Stimulated activated CD8-positive, alpha-beta memory T cell treated with anti-CD3 and anti-CD28 coated beads, Interleukin-7, amount 100 ng/mL, for 48 hours (primary cell): ENCODE results near the gene PTPN13.

Experiments used
- DNase-seq, 2 donors: peaks; one replicate each; pipeline ENCODE4 v3.0.0-alpha.2; 2020; ENCODE audit warnings: low read depth in 1 of 2; ENCODE audit errors: extremely low read depth in 1 of 2

PTPN13 gene

DNA sequence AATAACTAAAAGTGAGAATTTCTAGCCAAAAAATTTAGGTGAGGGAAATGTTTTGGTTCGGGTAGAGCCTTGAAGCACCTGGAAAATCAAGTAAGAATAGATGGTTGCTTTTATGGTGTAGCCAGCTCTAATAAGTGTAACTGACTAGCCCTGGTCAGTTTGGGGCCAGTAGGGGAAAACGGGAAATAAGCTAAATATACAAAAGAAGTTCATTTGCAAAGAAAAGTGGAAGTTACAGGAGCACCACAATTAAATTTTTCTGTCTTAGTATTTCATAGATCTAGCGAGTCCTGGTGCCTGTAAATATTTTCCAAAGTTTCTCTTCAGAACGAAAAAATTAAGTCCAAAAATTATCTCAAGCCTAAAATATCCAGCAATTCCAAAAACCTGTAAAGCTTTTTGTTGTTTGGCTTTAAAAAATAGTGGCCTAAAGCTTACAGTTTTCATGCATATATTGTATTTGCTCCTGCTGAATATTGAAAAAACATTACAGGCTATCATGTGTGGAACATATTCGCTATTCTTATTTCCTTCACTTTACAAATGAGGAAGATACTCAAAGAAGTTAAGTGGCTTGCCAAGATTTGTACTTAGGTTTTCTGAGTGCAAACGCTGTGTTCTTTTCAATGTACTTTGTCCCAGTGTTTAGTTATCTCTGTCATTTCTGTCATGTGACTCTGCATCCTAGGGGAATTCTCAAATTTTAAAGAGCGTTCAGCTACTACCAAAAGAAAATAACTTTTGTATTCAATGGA is 7.3 kb upstream of the PTPN13 start:
- DNase-seq = no peak

DNA sequence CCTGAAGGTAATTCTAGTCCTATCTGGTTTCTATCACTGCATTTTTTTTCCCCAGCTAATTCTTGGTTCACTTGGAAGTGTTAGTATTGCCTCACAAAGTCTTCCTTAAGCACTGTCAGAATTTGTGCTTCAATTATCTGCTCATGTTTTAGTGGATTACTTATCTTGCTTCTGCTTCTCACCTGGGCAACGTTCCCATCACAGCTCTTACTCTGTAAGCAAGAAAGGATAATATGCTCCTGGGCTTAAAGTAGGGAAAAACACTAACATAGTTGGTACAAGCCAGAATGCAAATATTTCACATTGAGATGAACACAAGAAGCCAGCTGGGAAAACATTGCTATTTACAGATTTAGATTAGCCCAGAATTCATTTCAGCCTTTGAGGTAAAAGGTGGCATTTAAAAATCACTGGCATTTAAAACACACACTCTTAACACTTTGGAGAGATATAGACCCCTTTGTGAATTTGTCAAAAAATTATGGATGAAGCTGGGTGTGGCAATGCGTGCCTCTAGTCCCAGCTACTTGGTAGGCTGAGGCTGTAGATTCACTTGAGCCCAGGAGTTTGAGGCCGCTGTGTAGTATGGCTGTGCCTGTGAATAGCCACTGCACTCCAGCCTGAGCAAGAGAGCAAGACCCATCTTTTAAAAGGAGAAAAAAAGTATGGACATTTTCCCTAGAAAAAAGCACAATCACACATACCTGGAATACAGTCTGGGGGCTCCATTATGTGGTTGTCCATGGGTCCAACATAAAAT is 6.6 kb upstream of the PTPN13 start:
- DNase-seq = no peak

DNA sequence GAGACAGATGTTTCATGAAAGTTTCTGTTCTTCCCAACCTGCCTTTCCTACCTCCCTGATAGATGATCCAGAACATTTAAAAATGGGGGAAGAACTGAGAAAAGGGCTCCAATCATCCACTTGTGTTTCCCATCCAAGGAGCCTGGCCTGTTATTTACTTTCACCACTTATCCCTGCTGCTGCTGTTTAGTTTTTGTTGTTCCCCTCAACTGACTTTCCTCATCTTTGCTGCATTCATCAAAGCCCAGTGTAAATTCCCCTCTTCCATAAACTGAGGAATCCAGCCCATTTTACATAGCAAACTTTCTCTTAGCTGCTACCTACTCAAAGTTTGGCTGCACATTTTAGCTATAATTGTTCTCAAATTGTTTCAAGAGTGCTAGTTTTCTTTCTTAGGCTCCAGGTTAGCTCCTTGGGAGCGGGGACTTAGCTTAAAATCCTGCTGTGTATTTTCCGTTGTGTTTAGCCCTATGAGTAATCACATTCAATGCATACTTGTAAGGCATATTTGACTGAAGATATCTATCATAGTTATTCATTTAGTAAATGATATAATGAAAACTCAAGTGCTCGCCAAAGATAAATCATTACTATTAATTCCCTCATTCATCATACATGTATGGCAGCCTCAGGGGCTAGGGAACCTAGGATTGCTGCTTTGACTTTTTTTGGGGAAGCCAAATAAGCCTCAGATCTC is 1.4 kb upstream of the PTPN13 start:
- DNase-seq = no peak

DNA sequence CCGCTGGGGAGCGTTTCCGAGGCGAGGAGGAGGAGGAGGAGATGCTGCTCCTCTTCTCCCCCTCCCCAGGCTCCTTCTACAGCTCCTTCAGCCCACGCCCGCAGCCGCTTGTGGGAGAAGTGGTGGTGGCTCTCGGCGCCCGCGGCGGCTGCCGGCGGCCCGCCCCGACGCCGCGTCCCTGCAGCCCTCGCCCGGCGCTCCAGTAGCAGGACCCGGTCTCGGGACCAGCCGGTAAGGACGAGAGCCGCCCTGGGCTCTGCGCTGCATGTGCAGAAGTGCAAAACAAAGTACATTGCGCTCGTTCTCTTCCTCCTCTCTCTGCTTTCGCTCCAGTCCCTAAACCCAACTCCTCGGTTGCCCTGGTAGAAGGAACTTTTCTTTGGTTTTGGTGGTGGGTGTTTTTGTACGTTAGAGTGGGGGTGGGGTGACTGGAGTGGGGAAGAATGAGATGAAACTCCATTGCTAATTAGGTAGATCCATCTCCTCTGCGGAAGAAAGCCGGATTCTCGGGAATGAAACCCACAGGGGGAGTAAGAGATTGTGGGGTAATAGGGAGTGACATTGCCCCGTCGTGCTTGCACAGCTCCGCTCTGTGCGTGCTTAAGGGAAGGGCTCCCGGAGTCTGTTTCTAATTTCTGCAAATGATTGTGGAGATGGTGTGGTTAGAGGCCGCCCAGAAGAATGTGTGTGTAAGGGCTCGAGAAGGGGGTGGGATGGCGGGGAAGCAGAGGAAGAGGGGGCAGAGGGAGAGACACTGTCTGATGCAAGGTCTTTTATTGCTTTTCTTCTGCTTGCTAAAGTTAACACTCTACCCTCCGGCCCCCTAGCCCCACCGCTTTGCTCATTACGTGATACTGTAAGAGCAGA is 677 bp downstream of the PTPN13 start:
- peak in 1 of 2 donors; percentile 0 for DNase-seq

DNA sequence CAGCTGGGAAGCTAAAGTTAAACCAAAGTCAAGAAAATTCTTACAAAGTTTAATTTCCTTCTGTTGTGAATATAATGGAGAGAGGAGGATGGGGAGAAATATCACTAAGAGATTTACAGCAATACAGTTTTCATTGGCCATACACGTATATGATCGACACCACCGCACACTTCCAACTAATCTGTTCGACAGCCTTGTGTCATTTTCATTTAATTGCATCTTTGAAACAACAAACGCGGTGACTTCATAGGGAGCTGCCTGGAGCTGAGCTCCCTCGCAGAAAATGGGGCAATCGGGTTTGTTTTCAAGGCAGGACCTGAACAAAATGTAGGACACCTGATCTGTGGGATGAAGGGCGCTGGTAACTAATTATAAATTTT is 1.3 kb downstream of the PTPN13 start:
- DNase-seq = no peak

DNA sequence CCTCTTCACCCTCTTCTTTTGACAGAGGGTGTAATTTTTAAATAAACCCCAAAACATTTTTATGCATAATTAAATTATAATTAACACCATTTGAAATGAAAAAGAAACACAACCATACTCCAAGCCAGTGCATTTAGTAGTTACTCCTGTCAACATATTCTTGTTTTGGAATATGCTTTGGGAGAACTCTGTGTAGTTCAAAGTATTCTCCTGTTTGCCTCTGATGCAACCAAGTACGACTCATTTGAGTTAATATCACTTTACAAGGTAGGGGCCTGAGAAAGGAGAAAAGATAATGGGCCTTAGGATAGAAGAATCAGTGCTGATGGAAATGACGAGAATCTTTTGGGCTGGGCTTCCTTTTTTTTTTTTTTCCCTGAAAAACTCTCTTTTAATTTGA is 2.7 kb downstream of the PTPN13 start:
- DNase-seq = no peak

DNA sequence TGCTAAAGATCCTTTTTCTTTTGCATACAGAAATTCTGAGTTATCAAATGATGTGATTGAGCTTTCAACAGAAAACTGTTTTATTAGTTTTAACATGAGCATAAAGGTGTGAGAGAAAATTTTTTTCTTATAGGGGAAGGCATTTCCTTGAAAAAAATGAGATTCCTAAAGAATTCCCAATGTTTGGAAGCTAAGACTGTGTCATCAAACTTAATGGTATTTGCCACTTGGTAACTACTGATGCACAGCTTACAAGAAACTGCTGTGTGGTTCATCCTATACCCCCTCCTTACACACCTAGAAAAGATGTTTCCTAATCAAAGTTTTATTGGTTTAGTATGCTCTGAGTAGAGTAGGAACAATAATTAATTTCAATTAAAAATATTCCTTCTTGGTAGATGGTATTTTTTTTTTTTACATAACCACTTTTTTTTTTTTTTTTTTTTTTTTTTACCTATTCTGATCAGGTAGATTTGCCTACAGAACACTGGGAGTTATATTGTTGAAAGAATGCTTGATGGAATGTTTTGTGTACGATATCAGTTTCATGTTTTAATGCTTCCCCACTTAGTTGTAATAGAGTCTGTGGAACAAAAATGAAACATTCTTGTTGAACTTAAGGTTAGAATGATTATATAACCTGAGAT is 6.0 kb downstream of the PTPN13 start:
- no peak for DNase-seq

DNA sequence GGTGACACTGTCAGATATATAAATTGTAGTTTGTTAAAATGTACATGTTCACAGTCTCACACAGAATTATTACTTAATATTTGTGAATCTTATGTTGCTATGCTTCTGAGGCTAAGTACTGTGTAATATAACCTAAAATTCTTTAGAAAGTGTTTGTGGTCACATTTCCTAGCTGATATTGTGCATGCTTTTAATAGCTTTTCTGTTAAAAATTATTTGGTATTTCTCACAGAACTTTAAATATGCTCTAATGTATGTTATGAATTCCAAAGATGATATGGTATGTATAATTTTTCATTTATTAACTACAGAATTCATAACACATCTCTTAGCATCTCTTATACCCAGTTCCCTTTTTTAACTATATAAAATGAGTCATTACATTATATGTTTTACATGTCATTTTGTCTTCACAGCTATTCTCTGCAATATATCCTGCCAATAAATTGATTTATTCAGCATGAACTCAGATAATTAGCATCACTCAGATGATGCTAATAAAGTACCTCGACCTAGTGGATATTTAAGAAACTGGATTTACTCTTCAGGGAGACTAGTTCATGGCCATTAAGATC is 9.3 kb downstream of the PTPN13 start:
- no peak for DNase-seq

DNA sequence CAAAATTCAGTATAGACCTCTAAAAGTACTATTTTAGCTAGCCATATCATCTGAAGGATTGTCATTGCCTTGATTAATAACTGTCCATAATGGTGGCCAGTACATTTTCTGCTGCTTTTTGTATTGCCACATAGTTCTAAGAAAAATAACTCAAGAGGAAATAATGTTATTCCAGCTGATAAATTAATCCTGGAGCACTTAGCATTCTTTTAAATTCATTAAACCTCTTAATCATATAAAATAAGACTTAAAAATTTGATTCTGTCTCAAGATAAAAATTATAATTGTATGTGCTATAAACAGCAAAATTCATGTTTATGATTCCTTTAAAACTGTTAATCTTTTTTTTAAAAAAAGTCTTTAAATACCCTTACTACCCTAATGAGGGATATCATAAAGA is 12.7 kb downstream of the PTPN13 start:
- DNase-seq = no peak

DNA sequence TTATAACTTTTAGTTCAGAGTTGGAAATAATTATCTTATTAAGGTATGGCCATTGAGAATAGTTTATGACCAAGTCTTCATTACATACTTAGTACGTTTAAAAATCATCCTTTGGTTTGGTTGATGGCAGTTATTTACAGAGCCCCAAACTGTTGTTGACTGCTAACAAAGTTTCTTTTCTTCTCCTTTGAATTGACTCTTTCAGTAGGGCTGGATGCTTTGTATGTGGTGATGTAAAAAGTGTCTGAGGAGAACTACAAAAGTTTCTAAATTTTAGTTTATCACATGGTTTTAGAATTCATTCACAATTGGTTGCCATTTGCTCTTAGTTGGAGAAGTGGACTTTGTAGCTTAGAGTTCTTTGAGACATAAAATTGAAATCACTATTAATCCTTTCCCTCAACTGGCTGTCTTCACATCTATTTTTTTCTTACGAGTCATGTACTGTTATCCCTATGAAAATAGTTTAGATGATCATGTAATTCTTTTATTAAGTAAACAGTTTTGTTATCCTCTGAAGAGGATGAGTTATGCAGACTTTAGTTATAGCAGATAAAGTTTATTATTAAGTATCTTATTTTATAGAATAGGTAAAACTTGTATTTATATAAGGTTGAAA is 14.8 kb downstream of the PTPN13 start:
- no peak for DNase-seq

DNA sequence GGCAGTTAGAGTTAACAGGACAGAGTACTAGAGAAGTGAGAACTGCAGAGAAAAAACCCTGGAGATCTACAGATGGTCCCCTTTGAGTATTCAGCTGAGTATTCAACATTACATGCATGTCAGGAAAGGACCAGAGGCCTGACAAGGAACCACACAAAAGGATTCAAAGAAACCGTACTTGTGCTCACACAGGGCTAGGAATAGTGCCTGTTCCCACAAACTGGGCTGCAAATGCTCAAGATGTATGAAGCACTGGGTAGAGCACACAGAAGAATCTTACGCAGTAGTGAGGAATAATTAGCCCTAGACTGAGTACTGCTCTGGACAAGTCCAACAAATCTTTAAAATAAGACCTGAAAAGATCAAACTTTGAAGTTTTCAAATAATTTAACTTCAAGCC is 17.6 kb downstream of the PTPN13 start:
- no peak for DNase-seq

DNA sequence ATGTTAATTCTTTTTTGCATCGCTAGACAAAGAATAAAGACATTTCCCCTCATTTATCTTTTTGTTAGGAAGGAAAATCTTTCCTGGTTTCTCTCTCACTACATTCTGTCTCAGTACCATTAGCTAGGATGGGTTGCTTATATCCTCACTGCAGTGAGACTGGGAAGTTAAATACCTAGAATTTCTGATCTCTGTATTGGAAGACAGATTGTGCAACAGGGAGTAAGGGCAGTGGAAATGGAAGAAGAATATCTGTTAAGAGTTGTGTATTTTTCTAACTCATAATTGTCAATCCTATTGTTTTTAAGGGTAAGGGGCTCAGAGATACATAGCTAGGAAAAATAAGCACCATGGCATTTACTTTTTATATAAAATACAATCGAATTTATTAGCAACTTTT is 19.6 kb downstream of the PTPN13 start:
- DNase-seq = no peak

DNA sequence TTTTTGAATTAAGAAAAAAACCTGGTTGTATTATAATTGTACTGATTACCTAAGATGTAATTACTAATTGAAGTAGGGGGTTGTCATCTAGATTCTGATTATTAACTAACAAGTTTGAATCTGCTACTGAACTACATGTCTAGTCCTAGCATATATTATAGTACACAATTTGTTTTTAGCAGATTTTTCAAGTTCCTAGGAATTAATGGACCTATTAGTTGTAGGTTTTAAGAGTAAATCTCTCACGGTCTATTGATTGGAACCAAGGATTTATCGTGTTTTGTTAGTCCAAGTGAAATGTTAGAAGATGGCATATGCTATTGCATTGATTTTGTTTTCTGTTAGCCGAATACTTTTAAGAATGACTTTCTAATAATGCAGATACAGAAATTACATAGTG is 20.8 kb downstream of the PTPN13 start:
- DNase-seq = no peak

DNA sequence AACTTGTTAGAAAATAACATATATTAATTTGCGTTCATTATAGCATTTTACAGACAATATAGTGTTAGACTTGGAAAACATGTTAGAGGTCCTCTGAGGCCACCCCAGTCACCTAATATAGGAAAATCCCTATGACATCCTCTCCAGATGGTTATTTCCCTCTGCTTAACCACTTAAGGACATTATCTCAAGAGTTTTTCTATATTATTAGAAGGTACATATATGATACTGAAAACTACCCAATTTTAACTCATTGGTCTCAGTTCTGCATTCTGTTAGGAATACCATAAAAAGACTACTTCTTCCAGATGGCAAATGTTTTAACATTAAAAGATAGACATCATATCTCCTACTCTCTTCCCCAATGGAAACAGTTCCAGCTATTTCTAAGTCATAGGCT is 21.4 kb downstream of the PTPN13 start:
- DNase-seq = no peak

DNA sequence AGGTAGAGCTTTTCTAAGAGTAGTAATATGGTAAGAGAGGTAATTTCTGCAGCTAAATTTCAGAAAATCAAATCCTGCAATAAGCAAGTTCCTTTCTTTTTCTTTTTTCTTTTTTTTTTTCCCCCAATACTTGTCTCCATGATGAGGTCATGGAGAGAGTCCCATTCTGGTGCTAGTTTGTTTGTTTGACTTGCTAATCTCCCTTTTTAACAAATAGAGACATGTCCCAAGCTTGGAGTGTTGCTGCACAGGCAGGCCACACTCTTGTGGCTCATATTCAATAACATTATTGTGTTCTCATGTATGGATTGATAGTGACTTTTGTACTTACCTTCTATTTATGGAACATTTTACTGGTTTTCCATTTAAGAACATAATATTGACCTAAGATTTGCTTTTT is 25.5 kb downstream of the PTPN13 start:
- no peak for DNase-seq

DNA sequence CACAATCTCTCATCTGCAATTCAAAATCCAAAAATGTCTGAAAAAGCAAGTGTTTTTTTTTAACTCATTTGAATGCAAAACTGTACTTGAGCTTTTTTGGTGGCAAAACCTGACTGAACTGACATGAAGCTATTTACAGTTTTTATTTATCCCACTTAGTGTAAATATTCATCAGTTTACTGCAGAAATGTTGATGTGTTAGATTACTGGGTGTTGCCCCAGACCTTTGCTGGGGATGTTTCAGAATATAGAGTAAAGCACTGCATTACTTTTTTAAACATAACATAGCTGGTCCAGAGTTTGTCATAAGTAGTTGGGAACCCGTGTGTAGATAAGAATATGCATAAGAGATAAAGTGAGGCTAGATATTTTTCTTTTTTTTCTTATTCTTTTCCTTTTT is 27.3 kb downstream of the PTPN13 start:
- no peak for DNase-seq

DNA sequence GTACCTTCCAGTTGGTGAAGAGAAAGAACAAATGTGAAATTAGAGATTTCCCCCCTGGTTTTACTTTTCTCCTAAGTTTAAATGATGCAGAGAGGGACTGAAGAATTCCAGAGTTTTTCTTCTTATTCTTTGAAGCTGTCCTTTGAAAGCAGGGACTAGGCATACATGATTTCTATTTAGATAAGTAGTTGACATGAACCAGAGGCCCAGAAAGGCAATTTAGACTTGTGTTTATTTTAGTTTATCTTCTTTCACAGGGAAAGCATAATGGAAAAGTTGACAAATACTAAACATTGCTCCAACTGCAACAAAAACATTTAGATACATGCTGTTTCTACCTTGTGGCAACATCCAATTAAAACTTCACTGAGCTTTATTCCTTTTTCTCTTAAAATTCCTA is 32.0 kb downstream of the PTPN13 start:
- DNase-seq = no peak

DNA sequence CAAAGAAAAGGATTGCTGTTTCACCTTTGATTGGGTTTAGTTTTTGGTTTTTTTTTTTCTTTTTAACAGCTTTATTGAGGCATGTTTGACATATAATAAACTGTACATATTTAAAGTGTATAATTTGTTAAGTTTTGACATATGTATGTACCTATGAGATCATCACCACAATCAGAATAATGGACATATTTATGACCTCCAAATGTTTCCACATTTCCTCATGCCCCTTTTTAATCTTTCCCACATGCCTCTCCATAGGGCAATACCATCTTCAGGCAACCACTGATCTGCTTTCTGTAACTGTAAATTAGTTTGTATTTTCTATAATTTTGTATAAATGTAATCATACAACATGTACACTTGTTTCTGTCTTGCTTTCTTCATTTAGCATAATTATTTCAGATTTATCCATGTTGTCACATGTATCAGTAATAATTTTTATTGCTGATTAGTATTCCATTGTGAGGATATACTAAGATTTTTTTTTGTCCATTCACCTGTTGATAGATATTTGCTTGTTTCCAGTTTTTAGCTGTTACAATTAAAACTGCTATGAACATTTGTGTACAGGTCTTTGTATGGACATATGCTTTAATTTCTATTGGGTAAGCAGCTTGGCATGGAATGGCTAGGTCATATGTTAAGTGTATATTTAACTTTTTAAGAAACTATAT is 33.5 kb downstream of the PTPN13 start:
- no peak for DNase-seq

DNA sequence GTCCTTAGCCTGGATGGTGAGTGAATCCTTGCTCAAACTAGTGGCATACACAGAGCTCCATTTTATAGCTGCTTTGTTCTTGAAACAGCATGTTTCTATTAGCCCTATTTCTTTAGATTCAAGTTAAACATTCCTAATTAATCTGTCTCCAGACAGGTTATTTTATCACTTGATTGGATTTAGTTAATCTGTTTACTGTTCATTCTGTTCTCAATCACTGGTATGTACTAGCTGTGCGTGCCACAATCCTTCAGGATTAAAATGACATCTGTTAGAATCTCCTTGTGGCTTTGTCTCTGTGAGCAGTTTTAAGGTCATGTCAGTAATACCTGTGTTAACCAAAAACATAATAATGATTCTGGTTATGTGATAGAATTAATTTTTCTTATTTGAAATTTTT is 36.5 kb downstream of the PTPN13 start:
- DNase-seq = no peak
